8988T (cell line): Measurements from ENCODE around the gene KRTAP3-2.
A peak's percentile ranks its signal among the peaks of the same experiment; 100 is the strongest.
"Not testable (repeated sequence)": the region's sequence is repeated elsewhere in the genome, so short reads cannot be mapped to it uniquely, and the experiment has no call there.

Experiments used
- DNase-seq: peaks from one replicate; pipeline ENCODE4 v3.0.0; 2011

KRTAP3-2 gene

DNA sequence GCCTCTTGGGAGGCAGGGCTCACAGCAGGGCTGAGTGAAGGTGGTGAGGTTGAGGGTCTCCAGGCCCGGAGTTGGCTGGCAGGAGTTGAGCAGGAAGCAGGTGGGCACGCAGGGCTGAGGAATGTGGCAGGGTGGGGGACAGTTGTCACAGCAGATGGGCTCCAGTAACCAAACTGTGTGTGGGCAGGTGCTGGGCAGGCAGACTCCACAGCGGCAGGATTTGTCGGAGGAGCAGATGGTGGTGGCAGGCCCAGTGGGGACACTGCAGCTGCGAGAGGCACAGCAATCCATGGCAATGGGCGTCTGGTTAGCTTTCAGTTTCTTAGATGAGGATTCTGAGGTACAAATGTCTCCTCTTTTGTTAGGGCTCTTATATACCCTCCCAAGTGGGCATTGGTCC lies at the start of gene KRTAP3-2:
TSS of gene KRTAP3-2 (minus strand) at position 344 of the 400 bp plus-strand sequence. CDS start at position 291, 53 bp downstream.
- not testable (repeated sequence) for DNase-seq

DNA sequence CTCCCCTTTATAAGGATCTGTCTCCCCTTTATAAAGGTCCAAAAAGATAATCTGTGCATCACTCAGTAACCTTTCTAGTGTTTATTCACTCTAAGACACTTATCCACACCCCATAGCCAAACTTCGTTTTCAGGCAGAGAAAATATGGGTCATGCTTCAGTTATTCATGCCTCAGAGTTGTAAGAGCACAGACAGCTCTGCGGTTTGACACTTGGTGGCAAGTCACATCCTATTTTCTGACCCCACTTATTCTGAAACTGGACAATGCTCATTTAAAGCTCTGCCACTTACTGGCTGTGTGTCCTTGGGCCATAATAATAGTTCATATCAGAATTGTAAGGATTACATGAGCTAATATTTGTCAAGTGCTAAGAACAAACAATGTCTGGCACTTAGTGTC lies 49.4 kb upstream of the KRTAP3-2 start:
- peak; percentile 46 for DNase-seq

DNA sequence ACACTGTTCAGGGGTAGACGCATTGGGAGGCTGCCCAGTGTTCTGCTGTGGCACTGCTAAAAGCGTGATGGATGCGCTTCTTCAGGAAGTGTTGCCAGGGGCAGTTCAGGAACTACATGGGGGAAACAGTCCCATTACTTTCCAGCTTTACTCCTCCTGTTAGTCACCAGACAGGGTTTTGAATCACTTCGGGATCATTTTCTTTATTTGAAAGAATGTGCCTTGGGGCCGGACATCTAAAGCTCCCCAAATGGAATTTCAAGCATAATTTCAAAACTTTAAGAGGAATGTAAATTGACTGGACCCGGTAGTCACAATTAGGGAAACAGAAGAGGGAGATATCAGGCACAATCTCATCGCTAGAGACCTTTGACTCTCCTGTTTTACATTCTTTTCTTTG lies 48.7 kb upstream of the KRTAP3-2 start:
- peak; percentile 60 for DNase-seq

DNA sequence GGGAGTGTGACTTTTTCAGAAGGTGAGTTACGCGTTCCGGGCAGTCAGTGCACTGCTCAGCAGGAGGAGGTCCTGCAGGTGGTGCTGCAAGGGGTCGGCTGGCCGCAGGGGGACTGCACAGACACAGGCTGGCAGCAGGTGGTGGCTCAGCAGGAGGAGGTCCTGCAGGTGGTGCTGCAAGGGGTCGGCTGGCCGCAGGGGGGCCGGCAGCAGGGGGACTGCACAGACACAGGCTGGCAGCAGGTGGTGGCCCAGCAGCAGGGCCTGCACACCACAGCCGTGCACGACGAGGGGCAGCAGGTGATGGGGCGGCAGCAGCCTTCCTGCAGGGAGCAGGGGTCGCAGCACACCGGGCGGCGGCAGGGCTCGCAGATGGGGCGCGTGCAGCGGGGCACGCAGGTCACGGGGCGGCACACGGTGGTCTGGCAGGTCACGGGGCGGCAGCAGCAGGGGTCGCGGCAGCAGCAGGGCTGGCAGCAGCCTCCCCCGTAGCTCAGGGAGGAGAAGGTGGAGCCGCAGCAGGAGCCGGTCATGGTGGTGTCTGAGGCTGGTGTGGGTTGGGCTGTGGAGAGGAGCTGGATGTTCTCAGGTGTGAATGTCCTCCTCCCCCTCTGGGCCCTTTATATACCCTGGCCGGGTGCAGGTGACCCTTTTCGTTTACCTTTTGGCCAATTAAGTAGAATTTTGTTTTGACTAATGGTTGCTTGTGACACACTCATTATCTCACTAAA lies 47.2 kb upstream of the KRTAP3-2 start, which contains the start of gene KRTAP2-1:
TSS of gene KRTAP2-1 (minus strand) at position 582 of the 731 bp plus-strand sequence. CDS start at position 533, 49 bp downstream.
- not testable (repeated sequence) for DNase-seq

DNA sequence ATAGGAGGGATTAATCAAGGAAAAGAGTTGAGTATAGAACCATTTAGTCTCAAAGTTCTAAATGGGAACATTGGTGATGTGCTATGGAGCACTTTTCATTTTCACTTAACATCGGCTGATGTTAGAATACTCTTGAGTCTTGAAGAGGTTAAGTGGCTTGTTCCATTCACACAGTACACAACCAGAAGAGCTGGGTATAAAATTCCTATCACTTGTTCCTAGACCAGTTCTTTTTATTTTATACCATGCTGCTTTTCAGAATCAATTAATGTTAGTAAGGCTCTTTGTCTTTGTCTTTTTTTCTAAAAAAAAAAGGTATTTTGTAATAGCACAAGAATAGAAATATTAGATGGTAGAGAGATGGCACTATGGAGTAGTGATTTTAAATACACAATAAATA lies 43.2 kb upstream of the KRTAP3-2 start:
- DNase-seq = no peak

DNA sequence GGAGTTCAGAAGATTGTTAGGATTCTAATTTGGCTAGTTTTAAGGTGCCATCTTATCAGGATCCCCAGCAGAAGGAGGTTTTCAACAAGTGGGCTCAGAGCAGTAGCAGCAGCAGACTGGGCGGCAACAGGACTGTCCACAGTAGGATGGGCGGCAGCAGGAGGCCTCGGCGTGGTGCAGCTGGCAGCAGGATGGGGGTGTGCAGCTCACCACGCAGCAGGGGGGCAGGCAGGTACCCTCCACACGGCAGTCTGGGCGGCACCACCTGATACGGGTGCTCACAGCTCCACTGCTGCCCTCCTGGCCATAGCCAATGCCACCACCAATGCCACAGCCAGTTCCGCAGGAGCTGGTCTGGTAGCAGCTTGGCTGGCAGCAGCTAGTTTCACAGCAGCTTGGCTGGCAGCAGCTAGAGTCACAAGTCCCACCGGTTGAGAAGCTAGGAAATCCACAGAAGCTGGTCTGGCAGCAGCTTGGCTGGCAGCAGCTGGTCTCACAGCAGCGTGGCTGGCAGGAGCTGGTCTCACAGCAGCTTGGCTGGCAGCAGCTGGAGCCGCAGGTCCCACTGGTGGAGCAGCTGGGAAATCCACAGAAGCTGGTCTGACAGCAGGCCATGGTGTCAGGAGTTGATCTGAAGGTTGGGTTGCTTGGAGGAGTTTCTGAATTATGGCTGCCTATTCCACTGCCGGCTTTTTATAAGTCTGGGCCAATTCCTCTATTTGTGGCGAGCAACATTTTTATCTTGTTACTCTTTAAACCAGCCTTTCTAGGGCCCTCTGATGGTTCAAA lies 41.3 kb upstream of the KRTAP3-2 start, which contains the start of gene KRTAP1-1:
TSS of gene KRTAP1-1 (minus strand) at position 668 of the 789 bp plus-strand sequence. CDS start at position 615, 53 bp downstream.
- DNase-seq = not testable (repeated sequence)

DNA sequence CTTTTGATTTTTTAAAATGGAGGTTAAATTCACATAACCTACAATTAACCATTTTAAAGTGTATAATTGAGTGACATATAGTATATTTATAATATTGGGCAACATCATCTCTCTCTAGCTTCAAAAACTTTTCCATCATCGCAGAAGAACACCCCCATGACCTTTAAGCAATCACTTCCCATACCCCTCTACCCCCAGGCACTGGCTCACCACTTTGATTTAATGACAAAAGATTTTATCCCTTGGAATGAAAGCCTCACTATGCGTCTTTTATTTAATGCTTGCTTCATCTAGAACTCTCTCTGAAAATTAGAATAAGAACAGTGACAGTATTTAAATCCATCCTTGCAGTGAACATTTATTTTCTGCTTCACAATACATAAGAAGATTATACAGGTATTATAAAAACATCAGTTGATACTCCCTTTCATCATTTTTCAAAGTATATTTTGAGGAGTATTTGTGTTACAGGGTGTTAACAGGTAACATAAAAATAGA lies 38.2 kb upstream of the KRTAP3-2 start:
- DNase-seq = no peak

DNA sequence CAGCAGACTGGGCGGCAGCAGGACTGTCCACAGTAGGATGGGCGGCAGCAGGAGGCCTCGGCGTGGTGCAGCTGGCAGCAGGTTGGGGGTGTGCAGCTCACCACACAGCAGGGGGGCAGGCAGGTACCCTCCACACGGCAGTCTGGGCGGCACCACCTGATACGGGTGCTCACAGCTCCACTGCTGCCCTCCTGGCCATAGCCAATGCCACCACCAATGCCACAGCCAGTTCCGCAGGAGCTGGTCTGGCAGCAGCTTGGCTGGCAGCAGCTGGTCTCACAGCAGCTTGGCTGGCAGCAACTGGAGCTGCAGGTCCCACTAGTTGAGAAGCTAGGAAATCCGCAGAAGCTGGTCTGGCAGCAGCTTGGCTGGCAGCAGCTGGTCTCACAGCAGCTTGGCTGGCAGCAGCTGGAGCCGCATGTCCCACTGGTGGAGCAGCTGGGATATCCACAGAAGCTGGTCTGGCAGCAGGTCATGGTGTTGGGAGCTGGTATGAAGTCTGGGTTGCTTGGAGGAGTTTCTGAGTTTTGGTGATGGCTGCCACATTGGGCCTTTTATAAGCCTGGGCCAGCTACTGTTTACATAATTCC lies 34.7 kb upstream of the KRTAP3-2 start, which contains the start of gene KRTAP1-3:
TSS of gene KRTAP1-3 (minus strand) at position 529 of the 590 bp plus-strand sequence. CDS start at position 476, 53 bp downstream.
- not testable (repeated sequence) for DNase-seq

DNA sequence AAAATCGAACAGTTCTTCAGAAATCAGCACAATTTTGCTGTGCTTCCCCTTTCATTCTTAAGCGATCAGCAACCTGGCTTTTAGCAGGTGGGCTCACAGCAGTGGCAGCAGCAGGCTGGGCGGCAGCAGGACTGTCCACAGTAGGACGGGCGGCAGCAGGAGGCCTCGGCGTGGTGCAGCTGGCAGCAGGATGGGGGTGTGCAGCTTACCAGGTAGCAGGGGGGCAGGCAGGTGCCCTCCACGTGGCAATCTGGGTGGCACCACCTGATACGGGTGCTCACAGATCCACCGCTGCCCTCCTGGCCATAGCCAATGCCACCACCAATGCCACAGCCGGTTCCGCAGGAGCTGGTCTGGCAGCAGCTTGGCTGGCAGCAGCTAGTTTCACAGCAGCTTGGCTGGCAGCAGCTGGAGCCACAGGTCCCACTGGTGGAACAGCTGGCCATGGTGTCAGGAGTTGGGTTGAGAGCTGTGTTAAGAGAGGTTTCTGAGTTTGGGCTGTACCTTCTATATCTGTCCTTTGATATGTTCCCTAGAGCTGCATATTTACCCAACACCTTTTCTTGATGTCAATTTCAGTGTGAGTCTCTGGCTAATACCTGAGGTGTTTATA lies 30.0 kb upstream of the KRTAP3-2 start, which contains the start of gene KRTAP1-4:
TSS of gene KRTAP1-4 (minus strand) at position 563 of the 613 bp plus-strand sequence. CDS start at position 446, 117 bp downstream.
- no peak for DNase-seq

DNA sequence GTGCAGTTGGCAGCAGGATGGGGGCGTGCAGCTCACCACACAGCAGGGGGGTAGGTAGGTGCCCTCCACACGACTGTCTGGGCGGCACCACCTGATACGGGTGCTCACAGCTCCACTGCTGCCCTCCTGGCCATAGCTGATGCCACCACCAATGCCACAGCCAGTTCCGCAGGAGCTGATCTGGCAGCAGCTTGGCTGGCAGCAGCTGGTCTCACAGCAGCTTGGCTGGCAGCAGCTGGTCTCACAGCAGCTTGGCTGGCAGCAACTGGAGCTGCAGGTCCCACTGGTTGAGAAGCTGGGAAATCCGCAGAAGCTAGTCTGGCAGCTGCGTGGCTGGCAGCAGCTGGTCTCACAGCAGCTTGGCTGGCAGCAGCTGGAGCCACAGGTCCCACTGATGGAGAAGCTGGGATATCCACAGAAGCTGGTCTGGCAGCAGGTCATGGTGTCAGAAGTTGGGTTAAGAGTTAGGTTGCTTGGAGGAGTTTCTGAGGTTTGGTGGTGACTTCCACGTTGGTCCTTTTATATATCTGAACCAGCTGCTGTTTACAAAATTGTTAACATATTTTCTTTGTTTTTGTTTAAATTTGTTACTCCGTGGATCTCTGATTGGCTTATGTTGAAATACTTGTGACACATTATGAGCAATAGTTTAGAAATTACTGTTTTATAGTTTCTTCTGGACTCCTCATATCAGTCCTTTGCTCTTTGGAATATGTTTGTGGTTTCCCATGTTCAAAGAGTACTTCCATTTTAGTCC lies 27.2 kb upstream of the KRTAP3-2 start, which contains the start of gene KRTAP1-5:
TSS of gene KRTAP1-5 (minus strand) at position 494 of the 757 bp plus-strand sequence. CDS start at position 441, 53 bp downstream.
- DNase-seq = no peak

DNA sequence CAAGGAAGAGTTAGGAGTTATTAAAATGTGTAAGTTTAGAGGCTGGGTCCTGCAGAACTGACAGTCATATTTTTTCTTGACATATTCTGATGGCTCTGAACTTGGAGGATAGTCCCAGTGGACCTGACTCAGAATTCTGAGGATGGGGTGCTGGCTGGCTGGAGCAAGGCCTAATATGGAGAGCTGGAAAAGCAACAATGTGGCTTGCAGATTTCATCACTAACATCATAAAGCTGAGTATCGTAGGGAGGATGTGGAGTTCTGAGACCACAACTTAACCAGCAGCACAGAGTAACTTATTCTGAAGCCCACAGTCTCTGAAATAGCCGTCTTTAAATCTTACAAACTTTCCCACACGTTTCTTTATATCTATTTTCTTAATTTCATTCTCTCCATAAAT lies 25.0 kb upstream of the KRTAP3-2 start:
- DNase-seq = no peak

DNA sequence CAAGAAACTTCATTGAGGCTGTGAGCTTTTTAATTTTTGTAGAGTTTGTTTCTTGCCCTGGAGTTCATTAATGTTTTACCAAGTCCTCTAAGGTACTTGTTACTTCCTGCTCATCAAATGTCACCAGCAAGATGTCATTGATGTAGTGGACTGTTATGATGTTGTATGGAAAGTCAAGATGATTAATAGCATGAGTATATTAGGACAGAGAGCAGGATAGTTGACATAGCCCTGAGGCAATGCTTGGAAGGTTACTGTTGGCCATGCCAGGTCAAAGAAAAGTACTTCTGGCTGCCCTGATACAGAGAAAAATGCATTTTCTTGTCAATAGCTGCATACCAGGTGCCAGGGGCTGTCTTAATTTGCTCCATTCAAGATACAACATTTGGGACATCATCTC lies 20.6 kb upstream of the KRTAP3-2 start:
- no peak for DNase-seq

DNA sequence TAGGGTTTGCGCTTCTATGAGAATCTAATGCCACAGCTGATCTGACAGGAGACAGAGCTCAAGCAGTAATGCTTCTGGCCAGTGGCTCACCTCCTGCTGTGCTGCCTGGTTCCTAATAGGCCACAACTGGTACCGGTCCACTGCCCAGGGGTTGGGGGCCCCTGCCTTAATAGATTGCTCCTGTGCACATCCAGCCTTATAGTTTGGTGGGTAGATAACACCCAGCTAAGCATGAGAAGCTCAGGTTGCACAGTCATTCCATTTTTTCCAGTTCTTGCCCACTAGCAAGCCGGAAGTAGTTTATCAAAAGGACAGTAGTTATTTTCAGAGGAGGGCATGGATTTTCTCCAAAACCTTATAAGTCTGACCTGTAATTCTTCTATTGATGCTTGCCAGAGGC lies 19.7 kb upstream of the KRTAP3-2 start:
- no peak for DNase-seq

DNA sequence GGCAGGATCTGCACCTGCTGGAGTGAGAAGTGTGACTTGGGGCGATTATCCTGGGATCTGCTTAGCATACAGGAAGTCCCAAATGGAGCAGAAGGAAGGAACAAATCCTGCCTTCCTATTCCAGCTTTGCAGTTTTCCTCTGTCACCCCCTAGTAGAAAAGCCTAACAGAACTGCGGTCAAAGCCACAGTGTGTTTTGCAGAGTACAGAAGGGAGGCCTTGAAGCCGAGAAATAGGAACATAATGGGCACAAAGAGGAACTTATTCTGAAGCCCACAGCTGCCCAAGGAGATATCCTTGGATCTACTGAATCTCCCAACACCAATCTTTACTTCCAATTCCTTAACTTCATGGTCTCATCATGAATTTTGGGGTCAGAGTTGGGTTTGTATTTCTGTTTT lies 18.8 kb upstream of the KRTAP3-2 start:
- DNase-seq = no peak

DNA sequence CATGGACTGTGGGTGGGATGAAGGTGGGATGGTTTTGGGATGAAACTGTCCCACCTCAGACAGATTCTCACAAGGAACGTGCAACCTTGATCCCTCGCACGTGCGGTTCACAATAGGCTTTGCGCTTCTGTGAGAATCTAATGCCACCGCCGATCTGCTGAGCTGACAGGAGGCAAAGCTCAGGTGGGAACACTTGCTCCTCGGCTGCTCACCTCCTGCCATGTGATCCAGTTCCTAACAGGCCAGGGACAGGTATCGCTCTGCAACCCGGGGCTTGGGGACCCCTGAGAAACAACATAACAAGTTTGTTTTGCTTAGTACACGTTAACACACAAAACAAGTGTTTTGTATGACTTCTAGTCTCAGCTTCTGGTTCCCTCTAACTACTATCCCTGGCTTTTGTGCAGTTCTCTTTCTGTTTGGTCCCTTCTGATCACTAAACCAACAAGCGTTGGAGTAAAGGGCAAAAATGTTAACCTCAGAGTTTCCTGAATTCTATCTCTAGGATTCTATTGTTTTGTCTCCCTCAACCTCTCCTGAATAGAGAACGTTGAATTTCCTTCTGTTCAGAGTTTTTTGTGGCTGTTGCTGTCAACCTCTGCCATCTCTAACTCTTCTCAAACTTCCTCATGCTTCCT lies 17.0 kb upstream of the KRTAP3-2 start:
- DNase-seq = no peak

DNA sequence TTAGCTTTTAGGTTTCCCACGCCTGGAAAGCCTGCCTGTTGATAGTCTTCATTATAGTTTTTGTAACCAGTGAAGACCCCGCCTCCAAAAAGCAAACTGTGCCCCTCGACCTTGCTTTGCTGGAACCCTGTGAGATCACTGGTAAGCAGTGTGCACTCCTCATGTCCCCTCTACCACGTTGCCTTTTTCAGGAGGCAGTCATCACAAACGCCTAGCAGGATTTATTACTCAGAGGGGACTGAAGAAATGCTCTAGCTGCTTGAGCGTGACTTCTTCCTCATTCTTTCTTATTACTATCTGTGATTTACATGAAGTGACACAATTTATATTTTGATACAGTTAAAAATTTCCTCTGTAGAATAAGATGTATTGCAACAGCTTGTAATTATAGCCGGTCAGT lies 15.7 kb upstream of the KRTAP3-2 start:
- DNase-seq = no peak

DNA sequence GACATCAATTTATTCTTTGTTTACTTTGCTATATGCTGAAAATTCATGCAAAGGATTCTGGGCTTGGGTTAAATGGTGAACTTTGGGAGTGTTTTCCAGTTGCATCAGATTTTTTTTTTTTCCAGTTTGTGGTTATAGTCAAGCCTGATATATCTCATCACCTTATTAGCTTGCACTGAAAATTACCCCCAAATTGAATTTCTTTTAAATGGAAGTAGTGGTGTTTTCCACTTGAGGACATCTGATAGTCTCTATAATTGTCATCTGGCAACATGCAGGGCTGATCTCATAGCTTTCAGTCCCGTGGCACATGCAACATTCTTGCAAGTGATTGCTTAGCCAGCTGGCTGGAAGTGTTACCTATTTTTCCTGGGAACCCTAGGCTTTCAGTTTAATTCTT lies 13.9 kb upstream of the KRTAP3-2 start:
- DNase-seq = no peak

DNA sequence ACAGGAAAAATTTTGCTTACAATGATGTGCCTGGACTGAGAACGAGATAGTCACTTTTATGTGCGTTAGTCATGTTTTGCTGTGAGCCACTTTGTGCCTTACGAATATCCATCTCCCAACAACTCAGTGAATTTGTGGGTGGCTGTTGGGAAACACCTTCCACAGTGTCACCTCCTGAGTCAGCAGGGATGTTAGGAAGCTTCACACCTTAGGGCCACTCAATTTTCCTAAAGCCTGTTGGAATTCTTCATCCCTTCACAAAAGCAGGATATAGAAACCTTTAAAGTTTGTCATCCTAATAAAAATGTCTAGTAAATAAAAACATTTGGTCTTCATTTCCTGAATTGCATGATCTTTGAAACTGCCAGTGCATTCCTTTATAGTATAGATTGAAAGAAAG lies 13.5 kb upstream of the KRTAP3-2 start:
- DNase-seq = no peak

DNA sequence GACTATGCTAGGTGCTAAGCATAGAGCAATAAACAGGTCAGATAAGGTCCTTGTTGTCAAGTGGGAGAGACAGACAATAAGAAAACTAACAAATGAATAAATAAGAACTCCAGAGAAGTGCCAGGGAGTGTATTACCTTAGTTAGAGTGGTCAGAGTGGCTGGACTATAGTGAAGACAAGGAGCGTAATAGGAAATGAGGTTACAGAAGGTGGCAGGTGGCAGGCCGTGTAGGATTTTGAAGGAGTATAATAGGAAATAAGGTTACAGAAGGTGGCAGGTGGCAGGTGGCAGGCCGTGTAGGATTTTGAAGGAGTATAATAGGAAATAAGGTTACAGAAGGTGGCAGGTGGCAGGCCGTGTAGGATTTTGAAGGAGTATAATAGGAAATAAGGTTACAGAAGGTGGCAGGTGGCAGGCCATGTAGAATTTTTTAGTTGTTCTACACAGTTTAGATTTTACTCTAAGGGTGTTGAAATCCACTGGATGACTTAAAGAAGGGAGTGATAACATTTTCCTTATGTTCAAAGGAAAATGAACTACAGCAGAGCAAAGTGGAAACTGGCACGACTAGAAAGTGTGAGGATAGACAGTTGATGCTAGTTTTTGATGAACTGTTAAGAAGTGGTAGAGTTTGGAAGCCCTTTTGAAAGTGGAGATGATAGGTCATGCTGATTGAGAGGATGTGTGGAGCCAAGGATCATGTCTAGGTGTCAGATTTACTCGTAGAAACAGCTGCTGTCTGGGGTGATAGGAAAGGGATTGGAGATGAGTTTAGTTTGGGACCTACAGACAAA lies 12.8 kb upstream of the KRTAP3-2 start:
- no peak for DNase-seq

DNA sequence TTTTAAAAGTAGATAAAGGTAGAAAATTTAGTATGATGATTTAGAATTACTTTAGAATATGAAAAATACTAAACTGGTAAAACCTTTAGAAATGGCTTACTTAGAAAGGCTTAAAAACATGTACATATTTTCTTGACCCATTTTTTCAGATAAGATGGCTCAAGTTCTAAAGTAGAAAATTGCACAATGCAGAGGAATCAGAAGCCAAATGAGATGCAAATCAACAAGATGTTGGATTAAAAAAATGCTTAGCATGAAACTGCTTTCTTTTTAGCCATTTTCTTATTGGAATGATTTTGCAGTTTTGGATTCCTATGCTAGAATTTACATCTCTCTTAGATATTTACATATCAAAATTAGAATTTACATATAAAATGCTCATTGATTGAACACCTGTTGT lies 10.7 kb upstream of the KRTAP3-2 start:
- no peak for DNase-seq
